ENCODE data around the gene CTNNB1. TPM values are rescaled to one million over a fixed set of nuclear protein-coding genes. Genes with fewer than 3 reads are reported as not detected.

The CTNNB1 gene
- total and polyA plus RNA-seq, 2 of the 13 experiments (the other 11 are each of a cell fraction or from before 2014, with no cell fraction given): 398 to 489 TPM

DNA sequence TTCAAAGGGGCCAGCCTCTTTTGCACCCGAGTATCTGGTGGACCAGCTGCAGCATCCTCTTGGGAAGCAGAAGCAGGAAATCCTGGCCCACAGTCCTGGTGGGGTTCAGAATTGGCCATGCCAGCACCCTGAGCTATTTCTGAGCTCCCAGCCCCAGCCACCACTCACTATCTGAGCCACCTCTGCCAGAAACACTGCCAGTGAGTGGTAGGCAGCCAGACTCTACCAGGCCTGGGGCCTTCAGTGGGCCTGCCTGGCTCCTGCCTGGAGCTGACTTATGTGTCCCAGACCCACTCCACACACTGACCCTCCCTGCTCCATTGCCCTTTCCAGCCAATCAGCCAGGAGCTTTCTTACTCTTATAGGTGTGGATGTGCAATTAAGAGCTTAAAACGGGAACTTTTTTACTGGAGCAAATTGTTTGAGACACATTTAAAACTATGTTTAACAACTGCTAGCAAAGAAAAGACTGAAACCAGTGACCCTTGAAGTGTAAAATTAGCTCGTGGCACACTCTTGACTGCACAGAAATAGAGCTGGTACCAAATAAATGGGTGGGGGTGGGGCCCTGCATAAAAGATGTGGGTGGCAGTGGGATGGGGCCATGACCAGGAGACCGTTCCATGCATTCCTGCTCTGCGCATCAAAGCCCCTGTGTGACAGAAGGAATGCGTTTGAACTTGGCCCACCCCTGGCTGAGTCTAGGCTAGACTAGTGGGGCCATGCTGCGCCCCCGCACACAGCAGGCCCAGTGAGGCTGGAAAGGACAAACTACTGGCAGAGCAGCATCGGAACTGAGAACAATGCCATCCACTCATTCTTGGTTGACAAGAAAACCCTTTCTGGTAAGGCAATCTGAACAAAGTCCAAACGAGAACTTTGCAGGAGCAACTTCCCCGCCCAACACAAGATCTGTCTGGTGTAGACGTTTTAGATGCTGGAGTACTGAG is 48.0 kb downstream of the CTNNB1 start (continued):
- TF ChIP-seq, protein P1, sequence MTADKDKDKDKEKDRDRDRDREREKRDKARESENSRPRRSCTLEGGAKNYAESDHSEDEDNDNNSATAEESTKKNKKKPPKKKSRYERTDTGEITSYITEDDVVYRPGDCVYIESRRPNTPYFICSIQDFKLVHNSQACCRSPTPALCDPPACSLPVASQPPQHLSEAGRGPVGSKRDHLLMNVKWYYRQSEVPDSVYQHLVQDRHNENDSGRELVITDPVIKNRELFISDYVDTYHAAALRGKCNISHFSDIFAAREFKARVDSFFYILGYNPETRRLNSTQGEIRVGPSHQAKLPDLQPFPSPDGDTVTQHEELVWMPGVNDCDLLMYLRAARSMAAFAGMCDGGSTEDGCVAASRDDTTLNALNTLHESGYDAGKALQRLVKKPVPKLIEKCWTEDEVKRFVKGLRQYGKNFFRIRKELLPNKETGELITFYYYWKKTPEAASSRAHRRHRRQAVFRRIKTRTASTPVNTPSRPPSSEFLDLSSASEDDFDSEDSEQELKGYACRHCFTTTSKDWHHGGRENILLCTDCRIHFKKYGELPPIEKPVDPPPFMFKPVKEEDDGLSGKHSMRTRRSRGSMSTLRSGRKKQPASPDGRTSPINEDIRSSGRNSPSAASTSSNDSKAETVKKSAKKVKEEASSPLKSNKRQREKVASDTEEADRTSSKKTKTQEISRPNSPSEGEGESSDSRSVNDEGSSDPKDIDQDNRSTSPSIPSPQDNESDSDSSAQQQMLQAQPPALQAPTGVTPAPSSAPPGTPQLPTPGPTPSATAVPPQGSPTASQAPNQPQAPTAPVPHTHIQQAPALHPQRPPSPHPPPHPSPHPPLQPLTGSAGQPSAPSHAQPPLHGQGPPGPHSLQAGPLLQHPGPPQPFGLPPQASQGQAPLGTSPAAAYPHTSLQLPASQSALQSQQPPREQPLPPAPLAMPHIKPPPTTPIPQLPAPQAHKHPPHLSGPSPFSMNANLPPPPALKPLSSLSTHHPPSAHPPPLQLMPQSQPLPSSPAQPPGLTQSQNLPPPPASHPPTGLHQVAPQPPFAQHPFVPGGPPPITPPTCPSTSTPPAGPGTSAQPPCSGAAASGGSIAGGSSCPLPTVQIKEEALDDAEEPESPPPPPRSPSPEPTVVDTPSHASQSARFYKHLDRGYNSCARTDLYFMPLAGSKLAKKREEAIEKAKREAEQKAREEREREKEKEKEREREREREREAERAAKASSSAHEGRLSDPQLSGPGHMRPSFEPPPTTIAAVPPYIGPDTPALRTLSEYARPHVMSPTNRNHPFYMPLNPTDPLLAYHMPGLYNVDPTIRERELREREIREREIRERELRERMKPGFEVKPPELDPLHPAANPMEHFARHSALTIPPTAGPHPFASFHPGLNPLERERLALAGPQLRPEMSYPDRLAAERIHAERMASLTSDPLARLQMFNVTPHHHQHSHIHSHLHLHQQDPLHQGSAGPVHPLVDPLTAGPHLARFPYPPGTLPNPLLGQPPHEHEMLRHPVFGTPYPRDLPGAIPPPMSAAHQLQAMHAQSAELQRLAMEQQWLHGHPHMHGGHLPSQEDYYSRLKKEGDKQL (CRISPR knock-in tag; IDR thresholded peaks at IDR 0.05; ENCODE audit: low read depth): peak; percentile 61; the same call in 1 of the 2 replicates
- TF ChIP-seq RXRB (CRISPR knock-in tag; IDR thresholded peaks at IDR 0.05; ENCODE audit: borderline replicate concordance) (peak; percentile 70; the same call in 1 of the 2 replicates), MED1 (CRISPR knock-in tag; IDR thresholded peaks at IDR 0.05) (peak; percentile 85), MIXL1 (CRISPR knock-in tag; IDR thresholded peaks at IDR 0.05) (no peak), PITX1 (CRISPR knock-in tag; IDR thresholded peaks at IDR 0.05) (no peak)
- TF ChIP-seq, protein P2, sequence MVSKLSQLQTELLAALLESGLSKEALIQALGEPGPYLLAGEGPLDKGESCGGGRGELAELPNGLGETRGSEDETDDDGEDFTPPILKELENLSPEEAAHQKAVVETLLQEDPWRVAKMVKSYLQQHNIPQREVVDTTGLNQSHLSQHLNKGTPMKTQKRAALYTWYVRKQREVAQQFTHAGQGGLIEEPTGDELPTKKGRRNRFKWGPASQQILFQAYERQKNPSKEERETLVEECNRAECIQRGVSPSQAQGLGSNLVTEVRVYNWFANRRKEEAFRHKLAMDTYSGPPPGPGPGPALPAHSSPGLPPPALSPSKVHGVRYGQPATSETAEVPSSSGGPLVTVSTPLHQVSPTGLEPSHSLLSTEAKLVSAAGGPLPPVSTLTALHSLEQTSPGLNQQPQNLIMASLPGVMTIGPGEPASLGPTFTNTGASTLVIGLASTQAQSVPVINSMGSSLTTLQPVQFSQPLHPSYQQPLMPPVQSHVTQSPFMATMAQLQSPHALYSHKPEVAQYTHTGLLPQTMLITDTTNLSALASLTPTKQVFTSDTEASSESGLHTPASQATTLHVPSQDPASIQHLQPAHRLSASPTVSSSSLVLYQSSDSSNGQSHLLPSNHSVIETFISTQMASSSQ (IDR thresholded peaks at IDR 0.05; ENCODE audit: low read depth): no peak
- TF ChIP-seq, protein P2 (CRISPR knock-in tag; IDR thresholded peaks at IDR 0.05; ENCODE audit: borderline replicate concordance): peak; percentile 82; the same call in 1 of the 2 replicates

Measured in HepG2 (cell line).